HG02970 (cell line): ENCODE measurements around the gene CYREN.

Experiments used
- ATAC-seq: cut with Tn5 transposase; IDR thresholded peaks from one replicate; pipeline ENCODE4 v1.9.1; 2021; ENCODE audit warnings: mild to moderate bottlenecking, moderate library complexity, moderate number of reproducible peaks; ENCODE audit not compliant: unreplicated experiment, low FRiP score

The CYREN gene

GRCh38 chr7:135197906-135198655 is 27.6 kb upstream of the CYREN start:
- no peak for ATAC-seq

GRCh38 chr7:135197343-135197742 is 26.8 kb upstream of the CYREN start:
- ATAC-seq, result no peak

GRCh38 chr7:135195968-135196629 is 25.6 kb upstream of the CYREN start:
- ATAC-seq, result no peak

GRCh38 chr7:135195156-135195555 is 24.6 kb upstream of the CYREN start:
- no peak for ATAC-seq

DNA sequence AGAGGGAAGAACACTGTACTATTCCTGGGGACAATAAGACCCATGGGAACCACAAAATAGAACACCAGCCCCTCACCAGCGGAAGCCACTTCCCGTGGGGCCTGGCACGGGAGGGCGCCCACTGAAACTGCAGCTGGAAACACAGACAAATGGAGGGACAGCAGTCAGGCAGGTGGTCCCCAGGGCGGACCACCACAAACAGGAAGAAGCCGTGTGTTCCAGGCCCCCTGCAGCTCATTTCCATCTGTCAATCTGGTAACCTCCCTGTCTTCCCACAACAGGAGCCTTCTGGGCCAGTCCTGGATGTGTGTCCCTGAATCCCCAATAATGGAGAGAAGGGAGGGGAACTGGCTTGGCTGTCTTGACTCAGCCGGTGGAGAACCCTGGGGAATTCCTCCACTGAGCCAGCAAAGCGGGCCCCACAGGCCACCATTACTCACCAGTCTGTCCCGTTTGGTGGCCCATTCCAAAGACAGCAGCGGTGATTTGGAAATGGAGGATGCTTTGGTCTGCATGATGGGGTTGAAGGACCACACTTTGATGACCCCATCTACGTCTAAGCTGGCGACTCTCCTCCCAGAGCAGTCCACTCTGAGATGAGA is 24.1 kb upstream of the CYREN start:
- no peak for ATAC-seq

DNA sequence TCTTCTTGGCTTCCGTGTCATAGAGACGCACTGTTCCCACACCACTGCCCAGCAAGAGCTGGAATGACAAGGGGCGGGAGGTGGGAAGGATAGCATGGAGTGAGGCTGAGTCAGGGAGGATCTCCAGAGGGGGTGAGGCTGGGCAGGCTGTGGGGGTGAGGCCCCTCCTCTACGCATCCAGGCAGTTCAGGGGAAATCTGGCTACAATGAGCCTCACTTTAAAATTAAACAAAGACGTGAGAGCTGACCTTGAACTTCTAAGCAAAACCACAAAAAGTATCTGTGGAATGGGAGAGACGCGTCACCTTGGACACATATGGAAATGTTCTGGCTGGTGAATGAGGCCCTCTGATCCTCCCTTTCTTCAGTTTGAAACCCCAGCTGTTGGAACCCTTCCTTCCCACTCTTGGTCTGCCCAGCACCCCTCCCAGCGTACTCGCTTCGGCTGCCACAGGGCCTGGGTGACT is 23.1 kb upstream of the CYREN start:
- ATAC-seq, result no peak

- no peak for ATAC-seq
Observed at GRCh38 chr7:135192914-135193536, 22.5 kb upstream of the CYREN start.

GRCh38 chr7:135190703-135191102 is 20.2 kb upstream of the CYREN start:
- no peak for ATAC-seq

DNA sequence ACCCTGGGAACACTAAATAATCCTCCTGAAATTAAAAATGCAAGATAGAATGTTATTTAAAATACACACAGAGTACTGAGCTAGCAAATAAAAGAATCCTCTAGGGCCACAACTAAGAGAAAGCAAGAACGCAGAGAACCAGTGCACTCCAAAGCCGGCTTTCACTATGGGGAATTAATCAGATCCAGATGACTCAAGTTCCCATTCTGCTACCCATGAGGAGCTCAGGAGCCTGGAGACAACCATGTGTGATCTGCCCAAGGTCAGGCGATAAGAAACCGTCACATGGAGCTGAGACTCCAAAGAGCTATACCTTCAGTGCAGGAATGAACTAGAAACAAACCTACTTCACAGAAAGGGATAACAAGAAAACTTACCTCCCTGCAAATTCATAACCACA is 19.5 kb upstream of the CYREN start:
- no peak for ATAC-seq

GRCh38 chr7:135189221-135189662 is 18.7 kb upstream of the CYREN start:
- no peak for ATAC-seq

GRCh38 chr7:135188298-135188984 is 17.9 kb upstream of the CYREN start:
- ATAC-seq, result no peak

DNA sequence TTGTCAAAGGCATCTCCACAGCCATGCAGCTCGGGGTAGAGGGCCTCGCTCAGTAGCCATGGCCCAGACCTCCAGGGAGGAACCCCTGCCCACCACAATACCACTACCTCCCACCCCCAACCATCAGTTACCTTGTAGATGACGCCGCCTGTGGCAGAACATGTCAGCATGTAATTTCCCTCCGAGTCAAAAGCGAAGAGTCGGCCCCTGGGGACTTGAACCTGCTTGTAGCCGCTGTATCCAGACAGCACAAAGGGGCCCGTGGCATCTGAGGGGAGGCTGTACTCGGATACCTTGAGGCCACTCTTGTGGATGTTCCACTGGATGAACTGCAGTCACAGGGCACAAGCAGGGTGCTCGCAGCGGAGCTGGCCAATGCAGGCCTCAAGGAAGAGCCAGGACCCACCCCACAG is 16.3 kb upstream of the CYREN start:
- peak; percentile 42 for ATAC-seq

- ATAC-seq, result no peak
Observed at GRCh38 chr7:135186261-135186540, 15.7 kb upstream of the CYREN start.

DNA sequence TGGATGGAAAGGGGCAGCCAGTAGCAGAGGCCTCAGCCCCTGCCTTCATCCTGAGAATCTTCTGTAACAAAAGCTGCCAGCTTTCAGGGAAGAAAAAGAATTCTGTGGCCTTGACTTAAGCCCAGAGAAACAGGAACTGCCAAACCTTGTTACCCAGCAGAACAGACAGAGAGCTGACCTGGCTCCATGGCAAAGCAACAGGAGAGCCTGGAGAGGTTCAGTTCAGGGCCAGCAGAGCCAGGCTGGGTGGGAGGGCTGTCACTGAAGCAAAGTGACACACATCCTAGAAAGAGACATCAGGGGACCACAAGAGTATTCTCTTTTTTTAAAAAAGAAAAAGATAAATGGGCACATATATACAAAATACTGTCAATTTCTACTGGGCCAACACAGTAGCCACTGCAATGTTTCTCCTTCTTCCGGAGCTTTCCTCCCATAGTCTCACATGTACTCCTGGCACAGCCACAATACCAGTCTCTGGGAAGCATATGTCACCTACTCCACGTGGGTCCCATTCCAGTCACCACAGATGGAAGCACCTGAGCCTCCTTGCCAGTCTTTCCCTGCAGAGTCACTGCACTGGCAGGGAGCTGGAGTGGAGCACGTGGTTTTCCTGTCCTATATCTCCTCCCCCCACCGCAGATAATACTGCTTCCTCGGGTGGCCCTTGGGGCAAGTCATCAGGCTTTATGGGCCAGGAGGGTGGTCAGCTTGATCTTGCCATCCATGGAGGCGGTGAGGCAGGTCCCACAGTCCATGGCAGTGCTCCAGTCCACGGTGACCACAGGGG is 15.2 kb upstream of the CYREN start:
- no peak for ATAC-seq

- ATAC-seq, result no peak
Observed at GRCh38 chr7:135184254-135184841, 13.8 kb upstream of the CYREN start.

DNA sequence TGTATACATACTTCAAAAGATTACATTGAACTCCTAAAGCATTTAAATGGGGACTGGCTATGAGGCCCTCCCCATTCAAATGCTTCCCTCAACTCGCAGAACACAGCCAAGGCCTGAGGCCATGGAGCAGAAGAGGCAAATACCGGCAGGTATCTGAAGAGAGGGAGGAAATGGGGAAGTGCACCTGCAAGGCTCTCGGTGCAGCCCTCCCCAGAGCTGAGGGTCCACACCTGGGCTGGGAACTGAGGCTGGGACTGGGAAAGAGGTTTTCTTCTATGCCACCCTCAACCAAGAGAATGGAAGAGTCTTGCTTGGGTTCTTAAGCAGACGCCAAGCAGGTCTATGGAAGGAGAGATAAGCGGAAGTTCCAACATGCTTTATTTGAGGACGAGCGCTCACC is 13.0 kb upstream of the CYREN start:
- ATAC-seq, result no peak

DNA sequence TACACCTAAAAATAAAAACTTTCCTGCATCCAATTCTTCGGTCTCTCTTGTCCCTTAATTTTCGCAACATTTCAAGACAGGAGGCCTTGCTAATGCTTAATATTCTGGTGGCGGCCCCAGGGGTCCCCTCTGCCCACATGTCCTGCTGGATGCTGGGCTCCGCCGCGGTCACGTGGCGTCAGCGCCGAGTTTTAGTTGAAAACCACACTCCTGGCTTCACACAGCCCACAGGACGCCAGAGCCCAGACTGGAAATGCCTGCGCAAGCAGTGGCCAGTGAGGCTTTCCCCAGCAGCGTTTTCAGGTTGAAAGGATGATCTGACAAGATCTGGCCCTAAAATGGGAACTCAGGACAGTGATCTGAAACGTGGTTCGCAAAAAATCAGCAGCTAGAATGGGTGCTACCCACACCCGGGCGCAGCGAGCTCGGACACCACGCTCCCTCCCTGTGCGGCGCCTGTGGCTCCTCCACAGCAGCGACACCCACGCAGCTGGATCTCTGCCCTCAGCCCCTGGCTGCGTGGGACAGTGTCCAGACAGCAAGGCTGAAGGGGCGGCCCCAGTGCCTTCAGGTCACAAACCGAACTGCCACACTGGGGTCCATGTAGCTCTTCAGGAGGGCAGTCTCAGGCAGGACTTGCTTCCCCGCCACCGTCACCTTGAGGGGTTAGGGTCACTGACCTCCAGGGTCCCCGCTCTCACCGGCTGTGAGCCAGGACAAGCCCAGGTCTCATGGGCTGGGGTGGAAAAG is 11.6 kb upstream of the CYREN start:
- ATAC-seq, result no peak

DNA sequence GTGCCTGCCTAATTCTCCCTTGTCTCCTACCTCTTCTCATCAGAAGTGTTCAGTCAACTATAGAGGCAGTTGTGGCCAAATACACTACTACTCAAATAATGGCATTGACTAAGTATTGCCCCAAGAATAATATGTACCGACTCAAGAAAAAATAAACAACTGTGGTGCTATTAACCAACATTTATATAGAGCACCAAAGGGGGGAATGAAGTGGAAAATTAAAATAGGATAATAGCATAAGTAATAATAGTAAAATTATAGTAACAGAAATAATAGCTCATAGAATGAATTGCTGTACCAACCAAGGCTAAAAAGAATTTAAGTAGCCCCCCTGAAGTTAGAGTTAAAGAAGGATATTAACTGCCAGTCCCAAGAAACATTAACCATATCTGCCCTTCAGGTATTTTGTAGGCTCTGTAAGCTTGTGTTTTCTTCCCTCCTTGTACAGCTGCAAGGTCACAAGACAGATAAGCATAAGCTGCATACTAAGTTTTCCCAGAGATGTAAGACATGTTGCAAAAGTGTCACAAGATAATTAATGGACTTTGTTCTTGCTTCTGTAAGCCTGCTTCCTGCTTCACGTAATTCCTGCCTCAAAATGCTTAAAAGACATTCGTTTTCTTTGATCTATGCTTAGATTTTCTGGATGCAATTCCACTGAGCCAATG is 10.9 kb upstream of the CYREN start:
- ATAC-seq, result no peak
